Ramos (cell line): Measurements from ENCODE around the gene PSMC1.

Source experiments
- in situ Hi-C: fragments of 300-500 bp; cut with MboI; formaldehyde crosslinking; loops from one replicate; pipeline ENCODE4 v1.14.3; 2022; ENCODE audit warnings: low sequenced_read_pairs; ENCODE audit not compliant: unreplicated experiment

Gene PSMC1

GRCh38 chr14:90275458-90275814, 19.1 kb downstream of the PSMC1 start:
- in situ Hi-C loops = no loop called here

GRCh38 chr14:90275820-90276219, 19.5 kb downstream of the PSMC1 start:
- in situ Hi-C loops = no loop called here

GRCh38 chr14:90276646-90277367, 20.5 kb downstream of the PSMC1 start:
- in situ Hi-C loops = no loop called here

- in situ Hi-C loops = no loop called here
These were observed 21.3 kb downstream of the PSMC1 start for GRCh38 chr14:90277581-90278198.

GRCh38 chr14:90278199-90279175, 22.1 kb downstream of the PSMC1 start:
- in situ Hi-C loops = no loop called here

- in situ Hi-C loops = no loop called here
These were observed 23.7 kb downstream of the PSMC1 start for GRCh38 chr14:90280096-90280495.

GRCh38 chr14:90281261-90281660, 24.9 kb downstream of the PSMC1 start:
- in situ Hi-C loops = no loop called here

GRCh38 chr14:90281756-90282155, 25.4 kb downstream of the PSMC1 start:
- in situ Hi-C loops = no loop called here

- in situ Hi-C loops = no loop called here
These were observed 31.4 kb downstream of the PSMC1 start for GRCh38 chr14:90287791-90288190.

GRCh38 chr14:90288651-90289355, 32.5 kb downstream of the PSMC1 start:
- in situ Hi-C loops = no loop called here

- in situ Hi-C loops = no loop called here
These were observed 34.1 kb downstream of the PSMC1 start for GRCh38 chr14:90290337-90291011.

GRCh38 chr14:90291699-90292098, 35.3 kb downstream of the PSMC1 start:
- in situ Hi-C loops = no loop called here

- in situ Hi-C loops = no loop called here
These were observed 37.7 kb downstream of the PSMC1 start for GRCh38 chr14:90293766-90294730.

- in situ Hi-C loops = no loop called here
These were observed 38.5 kb downstream of the PSMC1 start for GRCh38 chr14:90294872-90295271.

GRCh38 chr14:90295870-90296516, 39.6 kb downstream of the PSMC1 start:
- in situ Hi-C loops = no loop called here

GRCh38 chr14:90296641-90297040, 40.3 kb downstream of the PSMC1 start:
- in situ Hi-C loops = no loop called here

GRCh38 chr14:90297876-90298629, 41.7 kb downstream of the PSMC1 start:
- in situ Hi-C loops = no loop called here

- in situ Hi-C loops = no loop called here
These were observed 43.1 kb downstream of the PSMC1 start for GRCh38 chr14:90299408-90299807.
